Renal cortex interstitium (tissue), 15 donors: ENCODE measurements around the gene WFDC10A. TPM values are rescaled to one million over a fixed set of nuclear protein-coding genes. Genes with fewer than 3 reads are reported as not detected.
"Not testable (repeated sequence)": the region's sequence is repeated elsewhere in the genome, so short reads cannot be mapped to it uniquely, and the experiment has no call there.

ENCODE experiments used
- DNase-seq, 11 donors: peaks; one replicate each; pipeline ENCODE4 v3.0.0-alpha.2; 2013; ENCODE audit warnings: low read depth in 9 of 11, low spot score in 4 of 11; ENCODE audit errors: extremely low read depth in 1 of 11
- long read RNA-seq, 16 experiments: transcript quantifications; one replicate each; lab custom pipeline, GENCODE V29; 2026
- polyA plus RNA-seq, 3 donors: library from polyadenylated mRNA; unstranded; fragments of 120-200 nt; gene quantifications; one replicate each; pipeline ENCODE4 v1.2.1, GENCODE V29; 2013; ENCODE audit not compliant: insufficient read length in 3 of 3

Gene WFDC10A
- not detected for polyA plus RNA-seq
- long read RNA-seq, donor 1: 0 reads
- long read RNA-seq, donor 2, partial matches to known transcripts: 12 of 12 reads
- long read RNA-seq, donor 2, other reads (novel, unspliced or antisense): 0 of 12 reads
- long read RNA-seq, donor 3: 0 reads
- long read RNA-seq, donor 4: 0 reads
- long read RNA-seq, donor 5: 0 reads
- long read RNA-seq, donor 6: 0 reads
- long read RNA-seq, donor 7: 0 reads
- long read RNA-seq, donor 8: 0 reads
- long read RNA-seq, donor 9: 0 reads
- long read RNA-seq, donor 10: 0 reads
- long read RNA-seq, donor 11: 0 reads
- long read RNA-seq, donor 12: 0 reads
- long read RNA-seq, donor 13: 0 reads
- long read RNA-seq, donor 14: 0 reads
- long read RNA-seq, donor 15: 0 reads
- long read RNA-seq, donor 16: 0 reads

- DNase-seq: peak in 4 of 11 donors; percentile 4 to 19 (median 6)
Measured at GRCh38 chr20:45629496-45630100, at the start of gene WFDC10A. Gene WFDC10A, plus strand, starts transcription at chr20:45629739. Its CDS starts 75 bp downstream, at chr20:45629814.

GRCh38 chr20:45581702-45582101 is 47.8 kb upstream of the WFDC10A start:
- no peak for DNase-seq

GRCh38 chr20:45583502-45583901 is 46.0 kb upstream of the WFDC10A start:
- DNase-seq: no peak

- not testable (repeated sequence) for DNase-seq
Measured at GRCh38 chr20:45584294-45584693, 45.2 kb upstream of the WFDC10A start.

- not testable (repeated sequence) for DNase-seq
Measured at GRCh38 chr20:45585986-45586385, 43.6 kb upstream of the WFDC10A start.

GRCh38 chr20:45588800-45589199 is 40.7 kb upstream of the WFDC10A start:
- no peak for DNase-seq

GRCh38 chr20:45589725-45590124 is 39.8 kb upstream of the WFDC10A start:
- no peak for DNase-seq

GRCh38 chr20:45592574-45593189 is 36.9 kb upstream of the WFDC10A start:
- peak in 4 of 11 donors; percentile 12 to 20 (median 14) for DNase-seq

- no peak for DNase-seq
Measured at GRCh38 chr20:45593498-45593897, 36.0 kb upstream of the WFDC10A start.

- no peak for DNase-seq
Measured at GRCh38 chr20:45595235-45595634, 34.3 kb upstream of the WFDC10A start.

GRCh38 chr20:45607810-45608209 is 21.7 kb upstream of the WFDC10A start:
- DNase-seq: no peak

GRCh38 chr20:45611054-45611453 is 18.5 kb upstream of the WFDC10A start:
- DNase-seq: peak in 2 of 11 donors; percentile 4 to 7

- no peak for DNase-seq
Measured at GRCh38 chr20:45612314-45612713, 17.2 kb upstream of the WFDC10A start.

GRCh38 chr20:45617591-45617990 is 11.9 kb upstream of the WFDC10A start:
- DNase-seq: no peak

GRCh38 chr20:45621593-45621992 is 7.9 kb upstream of the WFDC10A start:
- no peak for DNase-seq

- DNase-seq: no peak
Measured at GRCh38 chr20:45626540-45626939, 3.0 kb upstream of the WFDC10A start.

GRCh38 chr20:45630371-45630770 is 832 bp downstream of the WFDC10A start:
- no peak for DNase-seq

- no peak for DNase-seq
Measured at GRCh38 chr20:45631184-45631583, 1.6 kb downstream of the WFDC10A start, which contains the start of gene WFDC9. Gene WFDC9, minus strand, starts transcription at chr20:45631284. Its CDS starts 21,103 bp downstream, at chr20:45610181.

- DNase-seq: no peak
Measured at GRCh38 chr20:45636513-45636912, 7.0 kb downstream of the WFDC10A start.

- DNase-seq: no peak
Measured at GRCh38 chr20:45639687-45640086, 10.1 kb downstream of the WFDC10A start.
